HG03469 (cell line): ENCODE measurements around the gene KCNJ12.
"Not testable (repeated sequence)": the region's sequence is repeated elsewhere in the genome, so short reads cannot be mapped to it uniquely, and the experiment has no call there.

ENCODE experiments used
- ATAC-seq: cut with Tn5 transposase; IDR thresholded peaks from one replicate; pipeline ENCODE4 v1.9.1; 2021; ENCODE audit warnings: mild to moderate bottlenecking, moderate library complexity, moderate number of reproducible peaks; ENCODE audit not compliant: unreplicated experiment

Gene KCNJ12

GRCh38 chr17:21404539-21404938 lies 28.4 kb downstream of the KCNJ12 start:
- not testable (repeated sequence) for ATAC-seq

- not testable (repeated sequence) for ATAC-seq
These were observed 29.0 kb downstream of the KCNJ12 start for GRCh38 chr17:21404956-21405731.

- ATAC-seq = not testable (repeated sequence)
These were observed 29.8 kb downstream of the KCNJ12 start for GRCh38 chr17:21405904-21406400.

GRCh38 chr17:21406616-21407404 lies 30.7 kb downstream of the KCNJ12 start:
- ATAC-seq = not testable (repeated sequence)

- not testable (repeated sequence) for ATAC-seq
These were observed 31.6 kb downstream of the KCNJ12 start for GRCh38 chr17:21407752-21408151.

GRCh38 chr17:21408224-21408623 lies 32.1 kb downstream of the KCNJ12 start:
- ATAC-seq = not testable (repeated sequence)

- ATAC-seq = not testable (repeated sequence)
These were observed 32.7 kb downstream of the KCNJ12 start for GRCh38 chr17:21408766-21409300.

- ATAC-seq = not testable (repeated sequence)
These were observed 33.2 kb downstream of the KCNJ12 start for GRCh38 chr17:21409388-21409787.

- not testable (repeated sequence) for ATAC-seq
These were observed 33.8 kb downstream of the KCNJ12 start for GRCh38 chr17:21409971-21410370.

- ATAC-seq = not testable (repeated sequence)
These were observed 34.2 kb downstream of the KCNJ12 start for GRCh38 chr17:21410371-21410770.

GRCh38 chr17:21410906-21411678 lies 34.9 kb downstream of the KCNJ12 start:
- not testable (repeated sequence) for ATAC-seq

- ATAC-seq = not testable (repeated sequence)
These were observed 35.6 kb downstream of the KCNJ12 start for GRCh38 chr17:21411679-21412205.

GRCh38 chr17:21412207-21412681 lies 36.1 kb downstream of the KCNJ12 start:
- ATAC-seq = not testable (repeated sequence)

GRCh38 chr17:21413570-21414279 lies 37.6 kb downstream of the KCNJ12 start:
- not testable (repeated sequence) for ATAC-seq

GRCh38 chr17:21414616-21415015 lies 38.5 kb downstream of the KCNJ12 start:
- not testable (repeated sequence) for ATAC-seq

GRCh38 chr17:21415166-21415990 lies 39.2 kb downstream of the KCNJ12 start:
- not testable (repeated sequence) for ATAC-seq

GRCh38 chr17:21416471-21416981 lies 40.4 kb downstream of the KCNJ12 start:
- ATAC-seq = not testable (repeated sequence)

GRCh38 chr17:21417349-21417748 lies 41.2 kb downstream of the KCNJ12 start:
- not testable (repeated sequence) for ATAC-seq
